Measurements from ENCODE around the gene PCDHB2.
"Not testable (repeated sequence)": the region's sequence is repeated elsewhere in the genome, so short reads cannot be mapped to it uniquely, and the experiment has no call there.

Gene PCDHB2

GRCh38 chr5:141094481-141095262 lies at the start of gene PCDHB2:
PCDHB2 (plus strand) TSS chr5:141094615; CDS start chr5:141094791, 176 bp downstream.
- peak; percentile 82 for DNase-seq (ENCODE audit: low read depth, low spot score)

- DNase-seq (ENCODE audit: low read depth, low spot score), result no peak
These were observed 43.5 kb upstream of the PCDHB2 start, which contains the start of gene PCDHB1 for GRCh38 chr5:141050622-141051520. PCDHB1 (plus strand) TSS chr5:141051374; CDS start chr5:141051471, 97 bp downstream.

DNA sequence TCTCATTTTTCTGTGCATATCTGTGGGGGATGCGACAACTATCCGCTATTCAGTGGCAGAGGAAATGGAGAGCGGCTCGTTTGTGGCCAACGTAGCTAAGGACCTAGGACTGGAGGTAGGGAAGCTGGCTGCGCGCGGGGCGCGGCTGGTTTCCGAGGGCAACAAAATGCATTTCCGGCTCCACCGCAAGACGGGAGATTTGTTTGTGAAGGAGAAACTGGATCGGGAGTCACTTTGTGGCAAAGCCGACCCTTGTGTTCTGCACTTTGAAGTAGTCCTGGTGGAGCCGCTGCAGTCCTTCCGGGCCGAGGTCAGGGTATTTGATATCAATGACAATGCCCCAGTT lies 42.9 kb upstream of the PCDHB2 start:
- DNase-seq (ENCODE audit: low read depth, low spot score), result no peak

- no peak for DNase-seq (ENCODE audit: low read depth, low spot score)
These were observed 16.6 kb upstream of the PCDHB2 start for GRCh38 chr5:141077826-141078225.

- no peak for DNase-seq (ENCODE audit: low read depth, low spot score)
These were observed 12.2 kb upstream of the PCDHB2 start for GRCh38 chr5:141082228-141082627.

DNA sequence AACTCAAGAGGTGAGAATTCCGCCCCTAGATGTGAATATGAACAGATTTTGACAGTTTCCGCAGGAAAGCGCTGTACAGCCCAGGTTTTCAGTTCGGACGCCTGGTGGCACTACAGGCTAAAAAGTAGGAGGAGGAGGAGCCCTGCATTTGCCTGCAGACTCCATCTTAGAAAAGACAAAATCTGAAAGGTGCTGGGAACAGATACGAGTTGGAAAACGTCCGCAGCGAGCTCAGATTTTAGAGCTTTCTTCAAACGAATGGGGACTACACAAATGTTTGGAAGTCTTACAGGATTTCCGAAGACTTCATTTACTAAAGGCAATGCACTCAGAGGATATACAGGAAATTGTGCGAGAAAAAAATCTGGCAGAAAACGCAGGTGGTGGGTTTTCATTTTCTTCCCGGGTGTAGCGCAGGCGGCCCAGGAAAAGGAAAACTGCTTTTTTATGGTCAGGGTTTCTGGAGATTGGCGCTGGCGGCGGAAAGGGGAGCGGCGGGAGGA lies 9.9 kb upstream of the PCDHB2 start:
- peak; percentile 47 for DNase-seq (ENCODE audit: low read depth, low spot score)

- no peak for DNase-seq (ENCODE audit: low read depth, low spot score)
These were observed 837 bp downstream of the PCDHB2 start for GRCh38 chr5:141095263-141095641.

- not testable (repeated sequence) for DNase-seq (ENCODE audit: low read depth, low spot score)
These were observed 1.8 kb downstream of the PCDHB2 start for GRCh38 chr5:141096181-141096580.

DNA sequence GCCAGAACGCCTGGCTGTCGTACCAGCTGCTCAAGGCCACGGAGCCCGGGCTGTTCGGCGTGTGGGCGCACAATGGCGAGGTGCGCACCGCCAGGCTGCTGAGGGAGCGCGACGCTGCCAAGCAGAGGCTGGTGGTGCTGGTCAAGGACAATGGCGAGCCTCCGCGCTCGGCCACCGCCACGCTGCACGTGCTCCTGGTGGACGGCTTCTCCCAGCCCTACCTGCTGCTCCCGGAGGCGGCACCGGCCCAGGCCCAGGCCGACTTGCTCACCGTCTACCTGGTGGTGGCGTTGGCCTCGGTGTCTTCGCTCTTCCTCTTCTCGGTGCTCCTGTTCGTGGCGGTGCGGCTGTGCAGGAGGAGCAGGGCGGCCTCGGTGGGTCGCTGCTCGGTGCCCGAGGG lies 2.2 kb downstream of the PCDHB2 start:
- not testable (repeated sequence) for DNase-seq (ENCODE audit: low read depth, low spot score)

DNA sequence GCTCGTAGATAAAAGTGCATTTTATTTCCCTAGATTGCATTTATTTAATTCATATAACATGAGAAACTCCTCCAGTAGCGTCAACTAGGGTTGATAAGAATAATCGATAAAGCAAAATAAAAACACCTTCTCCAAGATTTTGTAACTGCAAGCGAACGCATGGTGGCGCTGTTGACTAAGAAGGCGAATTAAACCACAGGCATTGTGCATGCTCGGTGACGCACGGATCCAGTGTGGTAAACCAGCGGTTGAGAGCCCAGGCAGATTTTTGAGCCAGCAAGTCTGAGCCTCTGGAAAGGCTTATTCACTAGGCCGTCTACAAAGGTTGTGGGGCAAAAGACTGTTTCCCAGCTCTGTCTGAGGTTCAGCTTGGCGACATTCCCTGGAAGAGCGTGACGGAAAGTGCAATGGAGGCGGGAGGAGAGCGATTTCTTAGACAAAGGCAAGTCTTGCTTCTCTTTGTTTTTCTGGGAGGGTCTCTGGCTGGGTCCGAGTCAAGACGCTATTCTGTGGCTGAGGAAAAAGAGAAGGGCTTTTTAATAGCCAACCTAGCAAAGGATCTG lies 5.9 kb downstream of the PCDHB2 start, which contains the start of gene PCDHB3:
TSS of gene PCDHB3 (plus strand) at position 231 of the 563 bp plus-strand sequence. CDS start at position 408, 177 bp downstream.
- peak; percentile 42 for DNase-seq (ENCODE audit: low read depth, low spot score)

DNA sequence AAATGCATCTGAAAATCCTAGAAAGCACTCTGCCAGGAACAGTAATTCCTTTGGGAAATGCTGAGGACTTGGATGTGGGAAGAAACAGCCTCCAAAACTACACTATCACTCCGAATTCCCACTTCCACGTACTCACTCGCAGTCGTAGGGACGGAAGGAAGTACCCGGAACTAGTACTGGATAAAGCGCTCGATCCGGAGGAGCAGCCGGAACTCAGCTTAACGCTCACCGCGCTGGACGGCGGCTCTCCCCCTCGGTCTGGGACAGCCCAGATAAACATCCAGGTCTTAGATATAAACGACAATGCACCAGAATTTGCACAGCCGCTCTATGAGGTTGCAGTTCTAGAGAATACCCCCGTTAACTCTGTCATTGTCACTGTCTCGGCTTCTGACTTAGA lies 6.6 kb downstream of the PCDHB2 start:
- no peak for DNase-seq (ENCODE audit: low read depth, low spot score)

DNA sequence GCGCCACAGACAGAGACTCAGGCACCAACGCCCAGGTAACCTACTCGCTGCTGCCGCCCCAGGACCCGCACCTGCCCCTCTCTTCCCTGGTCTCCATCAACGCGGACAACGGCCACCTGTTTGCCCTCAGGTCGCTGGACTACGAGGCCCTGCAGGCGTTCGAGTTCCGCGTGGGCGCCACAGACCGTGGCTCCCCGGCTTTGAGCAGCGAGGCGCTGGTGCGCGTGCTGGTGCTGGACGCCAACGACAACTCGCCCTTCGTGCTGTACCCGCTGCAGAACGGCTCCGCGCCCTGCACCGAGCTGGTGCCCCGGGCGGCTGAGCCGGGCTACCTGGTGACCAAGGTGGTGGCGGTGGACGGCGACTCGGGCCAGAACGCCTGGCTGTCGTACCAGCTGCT lies 7.7 kb downstream of the PCDHB2 start:
- not testable (repeated sequence) for DNase-seq (ENCODE audit: low read depth, low spot score)

GRCh38 chr5:141102471-141102870 lies 8.1 kb downstream of the PCDHB2 start:
- DNase-seq (ENCODE audit: low read depth, low spot score), result not testable (repeated sequence)

- DNase-seq (ENCODE audit: low read depth, low spot score), result no peak
These were observed 10.9 kb downstream of the PCDHB2 start for GRCh38 chr5:141105350-141105749.

- no peak for DNase-seq (ENCODE audit: low read depth, low spot score)
These were observed 24.8 kb downstream of the PCDHB2 start for GRCh38 chr5:141119250-141119649.

GRCh38 chr5:141121563-141121962 lies 27.1 kb downstream of the PCDHB2 start, which contains the start of gene PCDHB4:
PCDHB4 (plus strand) TSS chr5:141121818; CDS start chr5:141121999, 181 bp downstream.
- no peak for DNase-seq (ENCODE audit: low read depth, low spot score)

- no peak for DNase-seq (ENCODE audit: low read depth, low spot score)
These were observed 27.6 kb downstream of the PCDHB2 start for GRCh38 chr5:141121985-141122384.

DNA sequence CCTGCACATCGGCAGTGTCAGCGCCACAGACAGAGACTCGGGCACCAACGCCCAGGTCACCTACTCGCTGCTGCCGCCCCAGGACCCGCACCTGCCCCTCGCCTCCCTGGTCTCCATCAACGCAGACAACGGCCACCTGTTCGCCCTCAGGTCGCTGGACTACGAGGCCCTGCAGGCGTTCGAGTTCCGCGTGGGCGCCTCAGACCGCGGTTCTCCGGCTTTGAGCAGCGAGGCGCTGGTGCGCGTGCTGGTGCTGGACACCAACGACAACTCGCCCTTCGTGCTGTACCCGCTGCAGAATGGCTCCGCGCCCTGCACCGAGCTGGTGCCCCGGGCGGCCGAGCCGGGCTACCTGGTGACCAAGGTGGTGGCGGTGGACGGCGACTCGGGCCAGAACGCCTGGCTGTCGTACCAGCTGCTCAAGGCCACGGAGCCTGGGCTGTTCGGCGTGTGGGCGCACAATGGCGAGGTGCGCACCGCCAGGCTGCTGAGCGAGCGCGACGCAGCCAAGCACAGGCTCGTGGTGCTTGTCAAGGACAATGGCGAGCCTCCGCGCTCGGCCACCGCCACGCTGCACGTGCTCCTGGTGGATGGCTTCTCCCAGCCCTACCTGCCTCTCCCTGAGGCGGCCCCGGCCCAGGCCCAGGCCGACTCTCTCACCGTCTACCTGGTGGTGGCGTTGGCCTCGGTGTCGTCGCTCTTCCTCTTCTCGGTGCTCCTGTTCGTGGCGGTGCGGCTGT lies 29.2 kb downstream of the PCDHB2 start:
- DNase-seq (ENCODE audit: low read depth, low spot score), result not testable (repeated sequence)

GRCh38 chr5:141127305-141127704 lies 32.9 kb downstream of the PCDHB2 start:
- no peak for DNase-seq (ENCODE audit: low read depth, low spot score)

- DNase-seq (ENCODE audit: low read depth, low spot score), result no peak
These were observed 40.8 kb downstream of the PCDHB2 start, which contains the start of gene PCDHB5 for GRCh38 chr5:141135030-141135717. PCDHB5 (plus strand) TSS chr5:141135206; CDS start chr5:141135435, 229 bp downstream.
